ENCODE measurements around the gene DLD. TPM values are rescaled to one million over a fixed set of nuclear protein-coding genes. Genes with fewer than 3 reads are reported as not detected.

DLD gene
- total and polyA plus RNA-seq, 2 of the 8 experiments (the other 6 are each of a cell fraction or from before 2014, with no cell fraction given) = 63.7 to 88.5 TPM

DNA sequence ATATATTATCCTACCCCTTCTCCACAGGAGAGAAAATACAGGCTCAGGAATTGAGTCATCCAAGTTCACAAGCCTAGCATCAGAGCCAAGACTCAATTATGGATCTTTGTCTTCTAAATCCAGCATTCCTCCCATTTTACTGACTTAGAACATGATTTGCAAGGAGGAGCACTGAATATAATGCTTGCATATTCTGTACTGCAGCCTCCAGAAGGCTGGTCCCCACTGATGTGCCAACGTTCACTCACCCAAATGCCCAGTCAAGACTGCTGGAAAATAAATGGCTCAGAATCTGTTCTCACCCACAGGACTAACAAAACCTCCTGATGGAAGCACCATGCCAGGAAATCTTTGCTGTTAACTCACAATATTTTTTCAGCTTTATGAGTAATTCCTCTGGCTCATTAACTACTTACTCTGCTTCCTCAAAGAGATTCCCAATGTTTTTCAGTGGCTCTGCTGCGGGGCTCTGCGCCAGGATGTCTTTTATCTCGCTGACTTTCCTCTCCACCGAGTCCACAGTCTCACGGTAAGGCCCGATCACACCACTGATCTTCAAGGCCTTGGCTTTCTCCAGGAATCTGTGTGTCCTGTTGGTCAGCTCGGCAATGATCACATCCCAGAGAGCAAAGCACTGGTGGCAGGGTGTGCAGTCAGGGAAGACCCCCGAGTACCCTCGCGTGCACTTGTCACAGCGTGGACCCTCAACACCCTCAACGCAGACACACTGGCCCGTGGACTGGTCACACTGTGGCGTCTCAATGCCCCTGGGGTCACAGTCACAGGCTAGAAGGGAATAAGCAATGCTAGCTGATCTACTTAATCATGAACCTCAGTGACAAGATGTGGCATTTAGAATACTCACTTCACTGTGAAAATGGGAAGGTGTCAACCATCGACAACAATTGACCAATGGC, 48.8 kb downstream of the DLD start:
- Histone ChIP-seq H4K8ac (ENCODE audit: extremely low read depth, insufficient read depth, low read length) (no peak overlapping the region), H3K9ac (replicated peaks in 1 of 4; ENCODE audit: extremely low read depth in 1 of 4, low read depth in 3 of 4, low read length in 3 of 4) (no peak overlapping the region), H3K23me2 (ENCODE audit: low read depth, low read length) (no peaks in the 10 kb centered on the region), H3K9me3 (ENCODE audit: insufficient read depth in 2 of 2, low read depth in 1 of 2, low read length in 1 of 2) (no peaks in the 10 kb centered on the region), H3K4me2 (ENCODE audit: insufficient read depth in 1 of 2, low read depth in 2 of 2, low read length in 2 of 2) (no peak overlapping the region), H3K4me3 (ENCODE audit: extremely low read depth in 1 of 4, insufficient read depth in 2 of 4, low read depth in 3 of 4, low read length in 4 of 4) (no peak overlapping the region), H2BK5ac (ENCODE audit: low read depth, low read length) (no peak overlapping the region), H2BK15ac (ENCODE audit: low read length) (no peak overlapping the region), H3K23ac (ENCODE audit: insufficient read length) (no peak overlapping the region), H3K4me1 (replicated peaks in 1 of 4; ENCODE audit: control insufficient read depth in 3 of 4, insufficient read depth in 4 of 4, low read length in 3 of 4) (peaks cover 0 to 18% (median 9%) of the 10 kb centered on the region in 4 experiments; a peak in 4 of 7 replicates), H3K27ac (ENCODE audit: low read depth, low read length) (no peak overlapping the region), H2BK20ac (ENCODE audit: low read length) (no peak overlapping the region), H2BK120ac (replicated peaks; ENCODE audit: low read depth, low read length) (no peak overlapping the region), H3K18ac (ENCODE audit: extremely low read depth, low read length) (no peak overlapping the region), H3K36me3 (ENCODE audit: control insufficient read depth in 2 of 4, insufficient read depth in 4 of 4, low read length in 3 of 4) (peaks cover 0 to 32% (median 6%) of the 10 kb centered on the region in 4 experiments; a peak in 4 of 8 replicates), H2BK12ac (ENCODE audit: low read depth, low read length) (no peak overlapping the region), H3K56ac (replicated peaks; ENCODE audit: insufficient read length, low read depth, low read length) (no peak overlapping the region), H3K4ac (replicated peaks; ENCODE audit: insufficient read length, low read depth, low read length) (no peak overlapping the region), H3K14ac (ENCODE audit: insufficient read length) (no peak overlapping the region), H3K79me1 (ENCODE audit: low read depth, low read length) (no peaks in the 10 kb centered on the region), H4K5ac (ENCODE audit: insufficient read length, low read depth, low read length) (no peak overlapping the region), H2AK5ac (ENCODE audit: low read depth, low read length) (0 out of 2 replicates have a peak overlapping the region, but pooled peaks have one; percentile 1), H4K20me1 (replicated peaks in 1 of 2; ENCODE audit: control insufficient read depth in 1 of 2, insufficient read depth in 2 of 2, low read length in 2 of 2) (peaks cover 0 to 2% of the 10 kb centered on the region in 2 experiments), H2AFZ (ENCODE audit: low read length) (no peak overlapping the region), H3K79me2 (ENCODE audit: control insufficient read depth in 1 of 2, insufficient read depth in 2 of 2, low read length in 2 of 2) (no peaks in the 10 kb centered on the region), H3K27me3 (replicated peaks in 1 of 4; ENCODE audit: control insufficient read depth in 3 of 4, extremely low read depth in 1 of 4, insufficient read depth in 3 of 4, low read length in 3 of 4) (no peaks in the 10 kb centered on the region), H4K91ac (replicated peaks; ENCODE audit: insufficient read length, low read length) (no peak overlapping the region)
- TF ChIP-seq FOSL1 (IDR thresholded peaks at IDR 0.05; ENCODE audit: insufficient read depth, low read depth, low read length) (no peak), BRCA1 (IDR thresholded peaks at IDR 0.05; ENCODE audit: low read depth, low read length) (no peak)
- TF ChIP-seq, protein P1, sequence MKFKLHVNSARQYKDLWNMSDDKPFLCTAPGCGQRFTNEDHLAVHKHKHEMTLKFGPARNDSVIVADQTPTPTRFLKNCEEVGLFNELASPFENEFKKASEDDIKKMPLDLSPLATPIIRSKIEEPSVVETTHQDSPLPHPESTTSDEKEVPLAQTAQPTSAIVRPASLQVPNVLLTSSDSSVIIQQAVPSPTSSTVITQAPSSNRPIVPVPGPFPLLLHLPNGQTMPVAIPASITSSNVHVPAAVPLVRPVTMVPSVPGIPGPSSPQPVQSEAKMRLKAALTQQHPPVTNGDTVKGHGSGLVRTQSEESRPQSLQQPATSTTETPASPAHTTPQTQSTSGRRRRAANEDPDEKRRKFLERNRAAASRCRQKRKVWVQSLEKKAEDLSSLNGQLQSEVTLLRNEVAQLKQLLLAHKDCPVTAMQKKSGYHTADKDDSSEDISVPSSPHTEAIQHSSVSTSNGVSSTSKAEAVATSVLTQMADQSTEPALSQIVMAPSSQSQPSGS (IDR thresholded peaks at IDR 0.05; ENCODE audit: low read length) = no peak
- ChIA-PET CTCF (ENCODE audit: partially characterized antibody) (no interaction called here), POLR2A (ENCODE audit: partially characterized antibody) (interaction anchor here (1.1 kb wide), 1 partner anchor 15 kb away, joined by 3 read pairs; no protein-coding TSS in a partner anchor)
- FAIRE-seq (no peak), DNase-seq (ENCODE audit: low read depth in 1 of 2, low spot score in 2 of 2) (no peak)
- 92% methylated on average over 16 of the region's 16 CpGs; no CpG with 5 or more reads in 1 of the 2 experiments for WGBS, 2 experiments (ENCODE audit: extremely low coverage in 1 of 2, insufficient coverage in 1 of 2, insufficient read length in 1 of 2, insufficient replicate concordance in 2 of 2, low coverage in 1 of 2, low lambda C conversion rate in 2 of 2, missing lambda C conversion rate in 1 of 2)

Data from H1 (cell line).